OCI-LY7 (cell line): Measurements from ENCODE around the gene TBL1XR1. TPM values are rescaled to one million over a fixed set of nuclear protein-coding genes. Genes with fewer than 3 reads are reported as not detected.

ENCODE experiments used
- BruUV-seq: library from RNA; stranded (reverse); fragments of 400-500 nt; replicated peaks from 2 replicates; lab custom pipeline; 2021; lab: Mats Ljungman, UMichigan
- CTCF ChIA-PET: fragments of 300-600 bp; sonication (Branson Sonifier 250); formaldehyde crosslinking; loops from one replicate; lab custom pipeline; 2022; ENCODE audit warnings: antibody characterized with exemption; ENCODE audit not compliant: unreplicated experiment; lab: Charles Lee
- POLR2A ChIA-PET: fragments of 300-600 bp; sonication (Branson Sonifier 250); formaldehyde crosslinking; loops from one replicate; lab custom pipeline; 2022; ENCODE audit warnings: antibody characterized with exemption; lab: Charles Lee
- DNase-seq: peaks from one replicate; pipeline ENCODE4 v3.0.0-alpha.2; 2015; ENCODE audit warnings: low spot score
- H2AFZ ChIP-seq: fragments of 200-600 bp; sonication (generic), shearing (Covaris generic); 2 replicates; pipeline ENCODE4 v1.6.1; 2014; ENCODE audit warnings: mild to moderate bottlenecking, antibody characterized with exemption, low read length, moderate library complexity
- H3K27ac ChIP-seq: fragments of 200-600 bp; sonication (generic); 2 replicates; pipeline ENCODE4 v1.5.1; 2014; ENCODE audit warnings: mixed run types, low read depth, mild to moderate bottlenecking, moderate library complexity, low read length, inconsistent platforms; ENCODE audit not compliant: poor library complexity, severe bottlenecking
- H3K36me3 ChIP-seq: fragments of 200-600 bp; sonication (generic); 2 replicates; pipeline ENCODE4 v1.6.1; 2014; ENCODE audit warnings: mild to moderate bottlenecking, antibody characterized with exemption, low read length, moderate library complexity, mixed read lengths; ENCODE audit not compliant: insufficient read depth
- H3K4me1 ChIP-seq: fragments of 200-600 bp; sonication (generic); 2 replicates; pipeline ENCODE4 v1.5.1; 2014; ENCODE audit warnings: mild to moderate bottlenecking, low read length; ENCODE audit not compliant: insufficient read depth, poor library complexity, severe bottlenecking
- H3K4me2 ChIP-seq: fragments of 200-600 bp; sonication (generic); 2 replicates; pipeline ENCODE4 v1.6.1; 2014; ENCODE audit warnings: mild to moderate bottlenecking, low read length
- H3K4me3 ChIP-seq: fragments of 200-600 bp; sonication (generic); 2 replicates; pipeline ENCODE4 v1.5.1; 2014; ENCODE audit warnings: mild to moderate bottlenecking, low read depth, low read length; ENCODE audit not compliant: poor library complexity, severe bottlenecking
- H3K79me2 ChIP-seq: fragments of 200-600 bp; sonication (generic); 2 replicates; pipeline ENCODE4 v1.6.1; 2016; ENCODE audit warnings: low read depth, mild to moderate bottlenecking, low read length, moderate library complexity, mixed read lengths; ENCODE audit not compliant: insufficient read depth
- H3K9me2 ChIP-seq: fragments of 200-600 bp; sonication (generic); 2 replicates; pipeline ENCODE4 v1.6.1; 2016; ENCODE audit warnings: mild to moderate bottlenecking, low read length, mixed read lengths; ENCODE audit not compliant: insufficient read depth
- H3K9me3 ChIP-seq: fragments of 200-600 bp; sonication (generic); 2 replicates; pipeline ENCODE4 v1.6.1; 2014; ENCODE audit warnings: mild to moderate bottlenecking, mixed run types, low read length, mixed read lengths
- H4K20me1 ChIP-seq: fragments of 200-600 bp; sonication (generic); 2 replicates; pipeline ENCODE4 v1.6.1; 2014; ENCODE audit warnings: mild to moderate bottlenecking, antibody characterized with exemption, low read length, moderate library complexity, mixed read lengths; ENCODE audit not compliant: insufficient read depth
- EZH2phosphoT487 ChIP-seq: fragments of 200-600 bp; sonication (generic); IDR thresholded peaks from 2 replicates; pipeline ENCODE4 v1.6.1; 2018; ENCODE audit warnings: low read depth, borderline replicate concordance, mild to moderate bottlenecking, mixed run types, antibody characterized with exemption, low read length, moderate library complexity, mixed read lengths
- intact Hi-C: fragments of 100-400 bp; cut with micrococcal nuclease; formaldehyde crosslinking; loops from one replicate; pipeline ENCODE4 v1.10.0; 2022; ENCODE audit not compliant: unreplicated experiment
- total RNA-seq, 2 experiments: library from RNA; depleted of rRNA in 1 of 2; stranded (reverse); fragments of >200 nt in 1 of 2; shearing (Covaris generic) in 1 of 2; gene quantifications; 2 replicates each; pipeline ENCODE4 v1.2.3, GENCODE V29; 2014 to 2022
- TF ChIP-seq, protein P1 (sequence below): fragments of 200-600 bp; sonication (generic); conservative IDR thresholded peaks from 2 replicates; pipeline ENCODE4 v1.5.1; 2014; ENCODE audit warnings: mild to moderate bottlenecking, antibody characterized with exemption, low read length, moderate library complexity, mixed read lengths

TBL1XR1 gene
- total RNA-seq, 2 experiments from 2014 or later, result 103 to 158 TPM

DNA sequence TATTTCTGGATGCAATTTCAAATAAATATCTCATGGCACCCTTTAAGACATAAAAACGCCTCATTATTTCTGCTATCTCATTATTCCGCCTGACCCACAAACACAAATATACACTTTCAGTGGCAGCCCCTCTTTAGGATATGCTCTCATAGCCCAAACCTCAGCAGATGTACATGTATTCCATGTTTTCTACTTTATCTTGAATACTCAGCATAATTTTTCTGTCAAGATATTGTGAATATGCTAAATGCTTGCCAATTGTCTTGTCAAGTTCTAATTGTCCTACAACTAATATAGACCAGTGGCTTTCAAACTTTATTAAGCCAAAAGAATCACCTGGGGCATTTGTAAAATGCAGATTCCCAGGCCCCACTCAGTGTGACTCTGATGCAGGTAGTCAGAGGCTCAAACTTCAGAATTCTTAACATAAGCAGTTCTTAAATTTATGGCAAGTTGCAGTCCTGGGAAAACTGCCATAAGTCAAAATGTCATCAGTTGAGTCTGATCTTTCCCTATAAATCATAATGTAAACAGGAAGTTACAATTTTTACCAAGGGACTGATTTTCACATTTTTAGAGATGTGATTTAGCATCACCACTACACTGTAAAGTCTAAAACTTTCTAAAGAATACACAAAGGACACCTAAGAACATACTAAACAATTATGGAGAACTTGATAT is 135.1 kb downstream of the TBL1XR1 start:
- ChIA-PET POLR2A (interaction anchor here (1.0 kb wide), 2 partner anchors 10 to 82 kb away, joined by 3 to 6 read pairs; no protein-coding TSS in a partner anchor), CTCF (no interaction called here)
- Histone ChIP-seq H3K79me2 (peaks cover 100% of the 10 kb centered on the region), H3K9me2 (no peaks in the 10 kb centered on the region), H3K4me3 (no peak overlapping the region), H3K4me1 (peaks cover 85% of the 10 kb centered on the region), H4K20me1 (peaks cover 7% of the 10 kb centered on the region; the same call in 1 of the 2 replicates), H3K27ac (peak overlapping the region; percentile 80), H3K4me2 (peak overlapping the region; percentile 70), H3K36me3 (peaks cover 56% of the 10 kb centered on the region), H2AFZ (no peak overlapping the region), H3K9me3 (no peaks in the 10 kb centered on the region; the same call in 1 of the 2 replicates)
- no TSS peak for BruUV-seq
- intact Hi-C loops, result loop anchor here (5.0 kb wide), 1 partner anchor 80 kb away; no protein-coding TSS in a partner anchor
- DNase-seq, result no peak
- no peak for TF ChIP-seq EZH2phosphoT487
- TF ChIP-seq, protein P1, sequence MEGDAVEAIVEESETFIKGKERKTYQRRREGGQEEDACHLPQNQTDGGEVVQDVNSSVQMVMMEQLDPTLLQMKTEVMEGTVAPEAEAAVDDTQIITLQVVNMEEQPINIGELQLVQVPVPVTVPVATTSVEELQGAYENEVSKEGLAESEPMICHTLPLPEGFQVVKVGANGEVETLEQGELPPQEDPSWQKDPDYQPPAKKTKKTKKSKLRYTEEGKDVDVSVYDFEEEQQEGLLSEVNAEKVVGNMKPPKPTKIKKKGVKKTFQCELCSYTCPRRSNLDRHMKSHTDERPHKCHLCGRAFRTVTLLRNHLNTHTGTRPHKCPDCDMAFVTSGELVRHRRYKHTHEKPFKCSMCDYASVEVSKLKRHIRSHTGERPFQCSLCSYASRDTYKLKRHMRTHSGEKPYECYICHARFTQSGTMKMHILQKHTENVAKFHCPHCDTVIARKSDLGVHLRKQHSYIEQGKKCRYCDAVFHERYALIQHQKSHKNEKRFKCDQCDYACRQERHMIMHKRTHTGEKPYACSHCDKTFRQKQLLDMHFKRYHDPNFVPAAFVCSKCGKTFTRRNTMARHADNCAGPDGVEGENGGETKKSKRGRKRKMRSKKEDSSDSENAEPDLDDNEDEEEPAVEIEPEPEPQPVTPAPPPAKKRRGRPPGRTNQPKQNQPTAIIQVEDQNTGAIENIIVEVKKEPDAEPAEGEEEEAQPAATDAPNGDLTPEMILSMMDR, result no peak

DNA sequence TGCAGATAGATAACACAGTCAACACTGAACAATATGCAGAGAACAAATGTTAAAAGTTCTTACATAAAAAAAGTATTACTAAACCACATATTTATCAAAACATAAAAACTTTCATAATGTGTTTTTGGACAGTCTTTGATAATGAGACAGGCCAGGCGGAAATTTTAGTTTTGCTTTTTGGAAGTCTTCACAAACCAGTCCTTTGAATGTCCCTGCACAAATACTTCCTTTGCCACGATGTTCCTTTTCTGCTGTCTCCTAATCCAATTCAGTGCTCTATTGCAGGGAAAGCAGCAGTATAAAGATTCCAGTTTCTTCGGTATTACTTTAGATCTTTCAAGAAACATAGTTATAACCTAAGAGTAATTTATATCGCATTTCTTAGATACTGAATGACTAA is 135.9 kb downstream of the TBL1XR1 start:
- Histone ChIP-seq H3K4me1 (peaks cover 87% of the 10 kb centered on the region), H3K4me3 (peak overlapping the region; percentile 43), H3K9me2 (no peaks in the 10 kb centered on the region), H3K4me2 (peak overlapping the region; percentile 70), H4K20me1 (no peaks in the 10 kb centered on the region), H2AFZ (no peak overlapping the region), H3K9me3 (no peaks in the 10 kb centered on the region; the same call in 1 of the 2 replicates), H3K27ac (peak overlapping the region; percentile 80), H3K79me2 (peaks cover 100% of the 10 kb centered on the region), H3K36me3 (peaks cover 56% of the 10 kb centered on the region)
- ChIA-PET CTCF (no interaction called here), POLR2A (interaction anchor here (1.0 kb wide), 2 partner anchors 9 to 82 kb away, joined by 3 to 6 read pairs; no protein-coding TSS in a partner anchor)
- no peak for DNase-seq
- intact Hi-C loops, result loop anchor here (5.0 kb wide), 1 partner anchor 81 kb away; no protein-coding TSS in a partner anchor
- no TSS peak for BruUV-seq
- TF ChIP-seq, protein P1, result no peak

DNA sequence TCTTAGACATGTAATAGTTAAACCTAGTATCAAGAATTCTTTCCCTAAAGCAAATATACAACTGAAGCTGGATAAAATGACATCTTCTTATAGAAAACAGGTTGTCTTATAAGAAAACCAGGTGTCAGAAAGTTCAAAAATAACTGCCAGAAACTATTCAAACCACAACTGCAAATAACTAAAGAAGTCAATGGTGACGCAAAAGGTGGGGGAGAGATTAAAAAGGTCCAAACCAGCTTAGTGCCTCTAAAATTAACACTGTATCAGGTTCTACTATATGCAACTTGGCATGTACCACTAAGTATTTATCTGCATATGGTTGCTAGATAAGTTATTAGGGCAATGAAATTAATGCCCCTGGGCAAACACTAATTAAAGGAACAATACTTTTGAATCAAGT is 136.8 kb downstream of the TBL1XR1 start:
- ChIA-PET CTCF (no interaction called here), POLR2A (interaction anchor here (0.6 to 2.7 kb wide), 12 partner anchors 10 to 298 kb away, joined by 3 to 10 read pairs (median 4); no protein-coding TSS in a partner anchor)
- BruUV-seq, result no TSS peak
- peaks cover 56% of the 10 kb centered on the region for H3K36me3 ChIP-seq
- H4K20me1 ChIP-seq, result no peaks in the 10 kb centered on the region; the same call in 1 of the 2 replicates
- intact Hi-C loops, result loop anchor here (5.0 kb wide), 1 partner anchor 82 kb away; no protein-coding TSS in a partner anchor
- no peak overlapping the region for H2AFZ ChIP-seq
- H3K9me2 ChIP-seq, result no peaks in the 10 kb centered on the region
- H3K79me2 ChIP-seq, result peaks cover 100% of the 10 kb centered on the region
- no peaks in the 10 kb centered on the region; the same call in 1 of the 2 replicates for H3K9me3 ChIP-seq
- H3K4me1 ChIP-seq, result peaks cover 90% of the 10 kb centered on the region
- TF ChIP-seq, protein P1, result no peak
- no peak for TF ChIP-seq EZH2phosphoT487
- peak overlapping the region; percentile 70 for H3K4me2 ChIP-seq
- H3K4me3 ChIP-seq, result peak overlapping the region; percentile 43
- peak overlapping the region; percentile 80 for H3K27ac ChIP-seq
- peak; percentile 80 for DNase-seq
